Esophagus muscularis mucosa (tissue), 4 donors: ENCODE data around the gene TTC33. TPM values are rescaled to one million over a fixed set of nuclear protein-coding genes. Genes with fewer than 3 reads are reported as not detected.

Experiments used
- DNase-seq: peaks from one replicate; pipeline ENCODE4 v3.0.0-alpha.2; 2017; ENCODE audit errors: extremely low spot score
- H3K27ac ChIP-seq, 4 donors: fragments of 200-600 bp; sonication (generic); replicated peaks in 1 of 4; 1 replicate in 3 of 4; 2 replicates in 1 of 4; pipeline ENCODE4 v1.5.1; 2016 to 2019; ENCODE audit warnings: mild to moderate bottlenecking in 1 of 4
- H3K27me3 ChIP-seq, 4 donors: fragments of 200-600 bp; sonication (generic); one replicate each; pipeline versions ENCODE4 v1.5.1 to v1.6.0; 2016 to 2019
- H3K36me3 ChIP-seq, 4 donors: fragments of 200-600 bp; sonication (generic); one replicate each; pipeline ENCODE4 v1.5.1; 2016 to 2019
- H3K4me1 ChIP-seq, 4 donors: fragments of 200-600 bp; sonication (generic); one replicate each; pipeline ENCODE4 v1.5.1; 2016 to 2019
- H3K4me3 ChIP-seq, 4 donors: fragments of 200-600 bp; sonication (generic); 1 replicate in 2 of 4; 2 replicates in 2 of 4; pipeline ENCODE4 v1.5.1; 2016 to 2019; ENCODE audit warnings: mild to moderate bottlenecking in 4 of 4, moderate library complexity in 1 of 4
- H3K9me3 ChIP-seq, 4 donors: fragments of 200-600 bp; sonication (generic); 1 replicate in 3 of 4; 2 replicates in 1 of 4; pipeline ENCODE4 v1.5.1; 2016 to 2019
- CTCF ChIP-seq, 3 experiments: fragments of 200-600 bp in 2 of 3; fragments of 450-650 bp in 1 of 3; sonication (generic) in 2 of 3; IDR thresholded peaks; one replicate each; pipeline ENCODE4 v1.5.1; 2017 to 2019; ENCODE audit warnings: antibody characterized with exemption in 3 of 3, mild to moderate bottlenecking in 2 of 3, moderate library complexity in 1 of 3
- EP300 ChIP-seq: sonication (generic); formaldehyde crosslinking; IDR thresholded peaks from one replicate; pipeline ENCODE4 v1.6.1; 2017; ENCODE audit warnings: antibody characterized with exemption
- POLR2A ChIP-seq: fragments of 450-650 bp; IDR thresholded peaks from one replicate; pipeline ENCODE4 v1.6.1; 2017; ENCODE audit warnings: antibody characterized with exemption, moderate library complexity, mild to moderate bottlenecking, low read depth
- POLR2AphosphoS5 ChIP-seq, 2 donors: sonication (generic); formaldehyde crosslinking; IDR thresholded peaks; one replicate each; pipeline ENCODE4 v1.6.1; 2017; ENCODE audit warnings: antibody characterized with exemption in 2 of 2
- WGBS: methylation state at CpG from one replicate; pipeline ENCODE4 v1.1.5; 2018; 5-methylcytosine and 5-hydroxymethylcytosine counted together
- intact Hi-C: fragments of 100-400 bp; cut with DNase I; formaldehyde crosslinking; loops from one replicate; pipeline ENCODE4 v1.15.1; 2023
- total RNA-seq, 4 donors: library from RNA; depleted of rRNA; stranded (reverse); fragments of >200 nt; gene quantifications; one replicate each; pipeline versions ENCODE4 v1.1.0 to v1.2.1, GENCODE V29; 2016

The TTC33 gene
- total RNA-seq, 4 donors from 2014 or later = 19.1 to 32.7 (median 24.0) TPM

DNA sequence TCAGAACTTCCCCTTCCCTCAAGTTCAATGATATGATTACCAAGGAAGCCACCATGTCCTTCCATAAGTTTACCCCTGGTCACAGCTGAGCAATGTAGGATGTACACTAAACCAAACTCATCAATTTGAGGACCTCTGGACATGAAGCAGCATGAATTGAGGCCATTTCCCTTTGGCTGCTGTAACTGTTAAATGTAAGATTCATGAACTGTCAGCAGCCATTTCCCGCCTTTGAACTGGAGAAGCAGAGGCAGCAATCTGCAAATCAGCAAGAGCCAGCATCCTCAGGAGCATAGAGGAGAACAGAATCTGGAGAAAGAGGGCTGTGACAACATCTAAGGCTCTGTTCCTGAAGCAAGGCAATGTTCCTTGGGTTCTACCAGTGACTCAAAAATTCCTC lies 180.3 kb downstream of the TTC33 start:
- H3K27ac ChIP-seq = no peak overlapping the region
- H3K27me3 ChIP-seq = no peaks in the 10 kb centered on the region
- intact Hi-C loops = no loop called here
- H3K4me1 ChIP-seq = no peaks in the 10 kb centered on the region
- WGBS = 83% methylated on average over 1 of the region's 1 CpG
- no peak for DNase-seq
- TF ChIP-seq CTCF (IDR thresholded peaks at IDR 0.05) = no peak
- no peak for TF ChIP-seq EP300
- TF ChIP-seq POLR2A = no peak
- no peak for TF ChIP-seq POLR2AphosphoS5 (IDR thresholded peaks at IDR 0.05)
- H3K36me3 ChIP-seq = no peaks in the 10 kb centered on the region
- no peak overlapping the region for H3K4me3 ChIP-seq
- H3K9me3 ChIP-seq = no peaks in the 10 kb centered on the region

- Histone ChIP-seq H3K27me3 (no peaks in the 10 kb centered on the region), H3K9me3 (no peaks in the 10 kb centered on the region), H3K36me3 (no peaks in the 10 kb centered on the region), H3K27ac (peak overlapping the region in 1 of 4 donors; percentile 3), H3K4me1 (no peaks in the 10 kb centered on the region), H3K4me3 (no peak overlapping the region)
- peak in 1 of 2 donors; percentile 10 for TF ChIP-seq POLR2AphosphoS5 (IDR thresholded peaks at IDR 0.05)
- TF ChIP-seq EP300 = no peak
- DNase-seq = no peak
- WGBS = 37% methylated on average over 2 of the region's 2 CpGs
- intact Hi-C loops = no loop called here
Measured at GRCh38 chr5:40572937-40573336, 182.8 kb downstream of the TTC33 start.

DNA sequence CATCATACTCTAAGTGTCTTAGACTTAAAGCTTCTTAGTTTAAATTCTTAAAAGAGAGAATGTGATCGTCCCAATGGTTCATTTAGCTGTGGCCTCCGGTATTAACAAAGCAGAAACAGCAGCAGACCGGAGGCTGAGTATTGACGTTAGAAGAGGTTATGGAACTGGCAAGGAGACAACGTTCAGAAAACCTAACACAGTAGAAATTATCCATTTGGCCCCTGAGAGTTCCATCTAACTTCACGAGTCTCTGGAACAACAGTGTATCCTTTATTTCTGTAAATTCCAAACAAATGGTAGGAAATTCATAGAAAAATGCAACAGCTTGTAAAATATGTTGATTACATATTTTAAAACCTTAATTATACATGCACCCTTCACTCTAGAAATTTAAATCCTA lies 183.4 kb downstream of the TTC33 start:
- H3K9me3 ChIP-seq = no peaks in the 10 kb centered on the region
- peak overlapping the region in 3 of 4 donors; percentile 19 to 36 (median 22) for H3K27ac ChIP-seq
- TF ChIP-seq EP300 (no peak), POLR2AphosphoS5 (IDR thresholded peaks at IDR 0.05) (no peak), POLR2A (no peak), CTCF (IDR thresholded peaks at IDR 0.05) (no peak)
- no peaks in the 10 kb centered on the region for H3K27me3 ChIP-seq
- intact Hi-C loops = no loop called here
- no peaks in the 10 kb centered on the region for H3K4me1 ChIP-seq
- WGBS = 50% methylated on average over 6 of the region's 6 CpGs
- DNase-seq = no peak
- no peak overlapping the region for H3K4me3 ChIP-seq
- no peaks in the 10 kb centered on the region for H3K36me3 ChIP-seq

- intact Hi-C loops = no loop called here
- Histone ChIP-seq H3K27me3 (no peaks in the 10 kb centered on the region), H3K4me1 (no peaks in the 10 kb centered on the region), H3K36me3 (no peaks in the 10 kb centered on the region), H3K4me3 (no peak overlapping the region), H3K27ac (peak overlapping the region in 3 of 4 donors; percentile 19 to 36 (median 22)), H3K9me3 (no peaks in the 10 kb centered on the region)
- no peak for TF ChIP-seq POLR2AphosphoS5 (IDR thresholded peaks at IDR 0.05)
- TF ChIP-seq EP300 = no peak
- TF ChIP-seq POLR2A = no peak
- no peak for TF ChIP-seq CTCF (IDR thresholded peaks at IDR 0.05)
- WGBS = 96% methylated on average over 2 of the region's 2 CpGs
- no peak for DNase-seq
Measured at GRCh38 chr5:40571729-40572128, 184.0 kb downstream of the TTC33 start.

GRCh38 chr5:40570408-40571129 lies 185.2 kb downstream of the TTC33 start:
- DNase-seq = no peak
- TF ChIP-seq POLR2A (no peak), POLR2AphosphoS5 (IDR thresholded peaks at IDR 0.05) (no peak), CTCF (IDR thresholded peaks at IDR 0.05) (no peak), EP300 (no peak)
- Histone ChIP-seq H3K4me1 (no peaks in the 10 kb centered on the region), H3K27ac (peak overlapping the region in 1 of 4 donors; percentile 38), H3K27me3 (no peaks in the 10 kb centered on the region), H3K4me3 (no peak overlapping the region), H3K36me3 (no peaks in the 10 kb centered on the region), H3K9me3 (no peaks in the 10 kb centered on the region)
- intact Hi-C loops = no loop called here
- 86% methylated on average over 2 of the region's 2 CpGs for WGBS
